Ectodermal cell (in vitro differentiated cells): ENCODE data around the gene COL3A1.

Experiments
- H3K27ac ChIP-seq: 2 replicates; pipeline ENCODE4 v1.7.0; 2013; ENCODE audit warnings: mild to moderate bottlenecking, low read depth, low read length; ENCODE audit not compliant: insufficient read depth, poor library complexity, severe bottlenecking
- H3K27me3 ChIP-seq: 2 replicates; pipeline ENCODE4 v1.7.0; 2013; ENCODE audit warnings: mild to moderate bottlenecking, low read length; ENCODE audit not compliant: insufficient read depth, control insufficient read depth, poor library complexity, severe bottlenecking
- H3K36me3 ChIP-seq: one replicate; pipeline ENCODE4 v1.7.0; 2013; ENCODE audit warnings: low read length; ENCODE audit not compliant: control insufficient read depth, insufficient read depth
- H3K4me1 ChIP-seq: one replicate; pipeline ENCODE4 v1.7.0; 2013; ENCODE audit warnings: low read length; ENCODE audit not compliant: control insufficient read depth, insufficient read depth
- H3K4me3 ChIP-seq: 2 replicates; pipeline ENCODE4 v1.7.0; 2013; ENCODE audit warnings: low read depth, low read length, control low read depth; ENCODE audit not compliant: insufficient read depth
- H3K9me3 ChIP-seq: 2 replicates; pipeline ENCODE4 v1.7.0; 2013; ENCODE audit warnings: mild to moderate bottlenecking, low read length, moderate library complexity; ENCODE audit not compliant: control insufficient read depth
- WGBS, 2 experiments: methylation state at CpG; one replicate each; pipeline ENCODE4 v1.1.7; 2013; ENCODE audit warnings: missing lambda C conversion rate in 2 of 2; 5-methylcytosine and 5-hydroxymethylcytosine counted together

The COL3A1 gene

DNA sequence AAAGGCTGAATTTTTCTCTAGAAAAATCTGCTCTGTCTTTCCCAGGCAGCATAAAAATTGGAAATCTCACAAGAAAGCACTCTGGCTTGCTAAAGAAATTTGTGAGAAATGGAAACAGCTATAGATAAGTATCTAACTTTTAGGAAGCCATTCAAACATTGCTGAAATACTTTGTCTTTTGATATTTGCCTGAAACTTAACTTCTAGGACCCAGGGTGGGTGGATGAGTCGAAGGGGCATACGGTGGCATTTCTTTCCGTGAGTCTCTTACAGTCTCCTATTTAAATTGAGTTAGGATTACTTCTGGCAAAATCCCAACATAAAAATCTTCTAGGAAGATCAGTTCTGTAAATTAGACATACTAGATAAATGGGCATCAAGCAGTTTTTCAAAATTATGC lies 532 bp upstream of the COL3A1 start:
- 94 to 100% methylated on average over 3 of the region's 3 CpGs for WGBS, 2 experiments
- Histone ChIP-seq H3K9me3 (no peaks in the 10 kb centered on the region), H3K27me3 (no peaks in the 10 kb centered on the region), H3K27ac (no peak overlapping the region), H3K4me3 (no peak overlapping the region), H3K4me1 (no peaks in the 10 kb centered on the region), H3K36me3 (no peaks in the 10 kb centered on the region)

DNA sequence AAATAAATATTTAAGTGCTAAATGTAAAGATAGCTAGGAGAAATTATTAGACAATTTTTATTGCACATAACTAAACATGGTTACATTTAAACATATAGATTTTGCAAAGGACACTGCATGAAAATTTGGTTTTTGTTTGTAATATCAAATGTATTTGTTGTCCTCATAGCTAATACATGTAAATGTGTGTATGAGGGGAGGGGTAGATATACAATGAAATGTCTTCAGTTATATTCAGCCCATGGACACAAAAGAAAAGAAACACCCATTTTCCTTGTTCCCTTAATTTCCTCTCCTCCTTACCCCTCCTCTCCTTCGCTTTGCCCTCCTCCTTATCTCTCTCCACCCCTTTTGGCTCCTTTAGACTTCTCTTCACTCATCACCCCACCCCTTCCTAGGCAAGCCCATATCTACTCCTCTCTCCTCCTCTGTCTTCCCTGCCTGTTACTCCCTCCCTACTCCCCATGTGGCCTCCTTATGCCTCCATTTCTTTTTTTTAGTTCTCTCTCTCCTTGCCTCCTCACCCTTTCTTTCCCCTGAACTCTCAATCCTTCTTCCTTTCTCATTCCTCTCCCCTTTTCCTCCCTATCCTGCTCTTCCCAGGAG lies 1.4 kb downstream of the COL3A1 start:
- Histone ChIP-seq H3K27me3 (no peaks in the 10 kb centered on the region), H3K36me3 (no peaks in the 10 kb centered on the region), H3K27ac (no peak overlapping the region), H3K9me3 (no peaks in the 10 kb centered on the region), H3K4me1 (no peaks in the 10 kb centered on the region), H3K4me3 (no peak overlapping the region)
- WGBS, 2 experiments, result 75 to 86% methylated on average over 1 of the region's 1 CpG

DNA sequence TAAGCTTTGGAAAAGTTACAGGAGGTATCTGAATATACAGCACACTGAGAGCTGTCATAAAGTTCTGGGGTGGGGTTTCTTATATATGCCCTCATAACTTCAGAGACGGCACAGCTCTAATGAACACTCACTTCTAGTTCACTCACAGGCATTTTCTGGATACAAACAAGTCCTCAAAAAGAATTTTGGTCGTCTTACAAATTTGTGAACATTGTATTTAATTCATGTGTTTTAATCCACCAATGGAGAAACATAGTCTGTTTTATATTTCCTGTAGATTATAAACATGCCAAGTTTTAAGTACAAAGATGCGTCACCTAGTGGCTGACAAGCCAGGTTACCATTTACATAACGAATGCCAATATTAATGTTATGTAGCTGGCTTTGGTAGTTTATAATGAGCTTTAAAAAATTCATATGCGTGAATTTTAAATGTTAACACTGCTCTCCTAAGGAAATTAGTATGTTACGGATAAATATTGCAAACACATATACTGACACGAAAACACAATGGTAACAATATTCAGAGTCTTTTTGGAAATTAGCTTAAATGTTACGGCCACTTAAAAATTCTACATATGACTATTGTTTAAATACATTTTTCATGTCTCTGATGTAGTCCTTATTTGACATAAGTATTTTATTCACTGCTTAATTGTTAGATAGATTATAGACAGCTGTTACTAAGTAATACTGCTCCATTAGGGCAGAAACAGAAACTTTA lies 2.5 kb downstream of the COL3A1 start:
- no peaks in the 10 kb centered on the region for H3K36me3 ChIP-seq
- H3K4me1 ChIP-seq, result no peaks in the 10 kb centered on the region
- H3K4me3 ChIP-seq, result no peak overlapping the region
- no peaks in the 10 kb centered on the region for H3K27me3 ChIP-seq
- no peaks in the 10 kb centered on the region for H3K9me3 ChIP-seq
- H3K27ac ChIP-seq, result no peak overlapping the region
- 89 to 92% methylated on average over 2 to 7 of the region's 8 CpGs for WGBS, 2 experiments

DNA sequence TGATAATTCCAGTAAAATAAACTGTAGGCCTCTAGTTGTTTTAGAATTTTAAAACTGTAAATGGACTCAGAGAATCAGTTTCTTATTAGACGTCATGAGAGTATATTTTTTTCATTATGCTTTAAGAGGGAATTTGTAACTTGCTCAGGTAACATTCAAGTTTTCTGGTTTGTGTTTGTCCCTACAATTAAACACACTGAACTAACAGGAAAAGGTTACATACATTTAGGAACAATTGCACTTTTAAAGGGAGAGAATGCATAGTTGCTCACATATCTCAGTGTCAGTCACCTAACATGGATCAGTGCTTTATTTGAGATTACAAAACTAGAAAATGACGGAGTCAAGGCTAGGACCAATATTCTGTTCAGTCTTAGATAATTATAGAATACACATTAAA lies 3.1 kb downstream of the COL3A1 start:
- H3K36me3 ChIP-seq, result no peaks in the 10 kb centered on the region
- H3K27ac ChIP-seq, result no peak overlapping the region
- no peaks in the 10 kb centered on the region for H3K4me1 ChIP-seq
- H3K9me3 ChIP-seq, result no peaks in the 10 kb centered on the region
- no peaks in the 10 kb centered on the region for H3K27me3 ChIP-seq
- H3K4me3 ChIP-seq, result no peak overlapping the region
- WGBS, 2 experiments, result 100% methylated on average over 1 to 2 of the region's 2 CpGs

DNA sequence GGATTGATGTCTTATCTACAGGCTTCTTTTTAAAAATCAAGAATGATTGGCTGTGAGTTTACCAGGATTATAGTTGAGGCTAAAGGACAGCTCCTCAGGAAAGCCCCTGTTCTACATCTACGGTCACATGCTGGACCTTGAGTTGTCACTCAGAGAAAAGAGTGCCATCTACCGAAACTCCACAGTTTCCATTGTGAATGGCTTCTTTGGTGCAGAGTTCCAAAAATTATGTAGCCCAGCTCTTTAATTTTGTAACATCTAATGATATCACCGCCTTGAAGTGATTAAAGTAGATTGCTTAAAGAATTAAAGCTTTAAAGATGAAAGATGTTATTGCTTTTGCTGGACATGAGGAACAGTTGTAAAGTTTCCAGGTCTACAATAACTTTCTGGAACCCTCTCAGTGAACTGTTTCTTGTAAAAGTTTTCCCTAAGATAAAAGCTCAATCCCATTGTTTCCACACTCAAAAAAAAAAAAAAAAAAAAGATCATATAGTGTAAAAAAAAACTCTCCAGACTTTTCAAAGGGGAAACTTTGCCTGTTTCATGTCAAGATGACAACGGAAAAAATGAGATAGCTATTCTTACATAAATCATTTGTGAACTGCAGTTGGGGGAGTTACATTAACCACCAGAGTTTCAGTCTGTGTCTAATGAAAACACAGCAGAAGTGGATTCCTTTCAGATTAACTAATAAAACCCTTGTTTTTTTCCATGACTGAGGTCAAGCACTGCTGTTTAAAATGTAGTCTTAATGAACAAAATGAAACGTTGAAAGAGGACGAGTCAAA lies 4.3 kb downstream of the COL3A1 start:
- no peak overlapping the region for H3K27ac ChIP-seq
- H3K9me3 ChIP-seq, result no peaks in the 10 kb centered on the region
- H3K36me3 ChIP-seq, result no peaks in the 10 kb centered on the region
- no peaks in the 10 kb centered on the region for H3K4me1 ChIP-seq
- no peak overlapping the region for H3K4me3 ChIP-seq
- WGBS, 2 experiments, result 57 to 71% methylated on average over 6 of the region's 6 CpGs
- no peaks in the 10 kb centered on the region for H3K27me3 ChIP-seq

DNA sequence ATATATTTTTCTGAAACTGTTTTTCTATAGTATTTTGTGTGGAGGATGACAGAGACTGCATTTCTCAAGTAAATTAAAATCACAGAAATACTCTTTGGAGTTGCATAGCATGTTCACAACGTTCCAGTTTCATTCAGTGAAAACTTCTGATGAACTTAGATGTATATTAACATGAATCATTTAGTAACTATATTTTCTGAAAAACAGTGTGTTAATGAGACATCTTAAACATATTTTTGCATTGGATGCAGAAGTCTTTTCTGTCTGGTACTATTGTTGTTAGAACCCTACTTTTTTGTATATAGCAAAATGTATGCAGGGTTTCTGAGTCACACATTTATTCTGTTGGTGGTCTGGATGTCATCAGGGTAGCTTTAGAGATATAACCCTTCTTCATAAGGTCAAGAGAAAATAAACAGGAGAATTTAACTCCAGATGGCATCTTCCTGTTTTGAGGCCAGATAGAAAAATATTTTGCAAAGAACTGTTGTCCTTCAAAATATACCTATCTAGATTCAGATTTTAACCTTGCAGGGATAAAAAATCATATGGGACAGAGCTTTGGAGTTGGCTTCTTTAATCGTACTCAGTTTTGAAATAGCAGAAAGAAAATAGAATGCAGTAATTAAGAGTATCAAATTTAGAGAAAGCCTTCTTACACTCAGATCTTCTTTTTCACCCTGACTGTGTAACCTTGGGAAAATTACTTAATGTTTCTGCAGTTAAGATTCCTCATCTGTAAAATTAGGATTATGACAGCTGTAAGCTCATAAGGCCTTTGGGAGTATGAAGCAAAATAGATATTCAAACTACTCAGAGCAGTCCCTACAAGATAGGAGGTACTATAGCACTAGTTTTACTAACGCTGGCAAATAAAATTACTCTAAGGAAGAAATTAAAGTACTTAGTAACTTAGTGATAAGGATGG lies 5.3 kb downstream of the COL3A1 start:
- H3K27ac ChIP-seq, result no peak overlapping the region
- no peaks in the 10 kb centered on the region for H3K4me1 ChIP-seq
- no peaks in the 10 kb centered on the region for H3K36me3 ChIP-seq
- 86 to 100% methylated on average over 1 of the region's 3 CpGs for WGBS, 2 experiments
- H3K4me3 ChIP-seq, result no peak overlapping the region
- no peaks in the 10 kb centered on the region for H3K9me3 ChIP-seq
- no peaks in the 10 kb centered on the region for H3K27me3 ChIP-seq

DNA sequence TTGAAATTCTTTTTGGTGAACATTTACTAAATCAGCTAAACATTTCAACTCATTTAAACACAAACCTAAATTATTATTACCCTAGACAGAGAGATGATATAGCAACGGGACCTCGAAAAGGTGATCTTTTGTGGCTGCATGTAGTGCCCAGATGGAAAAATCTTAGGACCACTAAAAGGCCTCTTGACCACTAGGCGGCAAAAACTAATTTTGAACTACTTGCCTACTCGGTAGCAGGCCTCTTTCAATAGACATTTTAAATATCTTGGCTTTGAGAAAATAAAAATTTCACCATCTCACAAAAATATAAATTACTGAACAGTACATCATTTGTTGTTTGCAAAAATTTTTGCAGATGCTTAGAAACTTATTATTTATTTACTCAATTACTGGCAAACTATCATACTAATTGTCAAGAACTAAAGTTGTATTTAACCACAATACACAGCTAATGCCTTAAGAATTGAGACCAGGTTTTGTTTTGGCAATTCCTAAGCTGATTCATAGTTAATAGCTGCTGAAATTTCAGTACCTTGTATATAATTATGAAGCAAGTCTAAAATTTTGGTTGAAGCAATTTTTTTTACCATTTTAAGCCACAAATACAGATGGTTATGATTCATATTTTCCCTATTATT lies 9.4 kb downstream of the COL3A1 start:
- Histone ChIP-seq H3K27me3 (no peaks in the 10 kb centered on the region), H3K36me3 (no peaks in the 10 kb centered on the region), H3K4me3 (no peak overlapping the region), H3K4me1 (no peaks in the 10 kb centered on the region), H3K9me3 (no peaks in the 10 kb centered on the region), H3K27ac (no peak overlapping the region)
- 80 to 94% methylated on average over 2 to 4 of the region's 4 CpGs for WGBS, 2 experiments

DNA sequence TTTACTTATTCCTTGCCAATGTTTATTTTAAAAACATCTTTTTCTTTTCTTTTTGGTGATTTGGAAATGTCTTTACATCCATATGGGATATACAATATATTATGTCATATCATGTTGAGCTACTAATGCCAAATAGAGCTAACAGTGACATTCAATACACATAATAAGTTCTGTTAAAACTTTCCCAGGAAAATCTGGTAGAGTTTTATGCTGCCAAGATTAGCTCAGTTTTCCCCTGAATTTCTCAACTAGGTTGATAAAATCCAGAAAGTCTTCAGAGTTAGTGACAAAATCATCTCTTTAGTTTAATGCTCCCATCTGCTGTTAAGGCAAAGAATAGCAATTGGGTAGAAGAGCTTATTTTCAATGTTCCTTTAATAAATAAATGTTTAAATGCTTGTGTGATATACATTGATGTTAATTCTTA lies 9.9 kb downstream of the COL3A1 start:
- Histone ChIP-seq H3K9me3 (no peaks in the 10 kb centered on the region), H3K27ac (no peak overlapping the region), H3K4me1 (no peaks in the 10 kb centered on the region), H3K36me3 (no peaks in the 10 kb centered on the region), H3K4me3 (no peak overlapping the region), H3K27me3 (no peaks in the 10 kb centered on the region)

DNA sequence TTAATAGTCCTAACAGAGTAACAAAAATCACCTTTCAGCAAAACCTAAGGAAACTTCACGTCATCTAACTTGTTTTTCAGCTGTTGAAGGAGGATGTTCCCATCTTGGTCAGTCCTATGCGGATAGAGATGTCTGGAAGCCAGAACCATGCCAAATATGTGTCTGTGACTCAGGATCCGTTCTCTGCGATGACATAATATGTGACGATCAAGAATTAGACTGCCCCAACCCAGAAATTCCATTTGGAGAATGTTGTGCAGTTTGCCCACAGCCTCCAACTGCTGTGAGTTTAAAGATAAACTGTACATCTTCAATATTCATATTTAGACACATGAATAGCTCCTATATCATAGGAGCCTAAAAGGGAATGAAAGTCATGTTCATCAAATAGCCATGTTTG lies 10.5 kb downstream of the COL3A1 start:
- no peak overlapping the region for H3K27ac ChIP-seq
- H3K36me3 ChIP-seq, result no peaks in the 10 kb centered on the region
- H3K9me3 ChIP-seq, result no peaks in the 10 kb centered on the region
- 90 to 92% methylated on average over 5 of the region's 5 CpGs for WGBS, 2 experiments
- H3K4me1 ChIP-seq, result no peaks in the 10 kb centered on the region
- no peak overlapping the region for H3K4me3 ChIP-seq
- H3K27me3 ChIP-seq, result no peaks in the 10 kb centered on the region
